HG03045 (cell line): Measurements from ENCODE around the gene USP33.
A peak's percentile ranks its signal among the peaks of the same experiment; 100 is the strongest.
"Not testable (repeated sequence)": the region's sequence is repeated elsewhere in the genome, so short reads cannot be mapped to it uniquely, and the experiment has no call there.

Experiments used
- ATAC-seq: cut with Tn5 transposase; IDR thresholded peaks from one replicate; pipeline ENCODE4 v1.9.1; 2021; ENCODE audit warnings: mild to moderate bottlenecking, moderate library complexity; ENCODE audit not compliant: unreplicated experiment

USP33 gene

DNA sequence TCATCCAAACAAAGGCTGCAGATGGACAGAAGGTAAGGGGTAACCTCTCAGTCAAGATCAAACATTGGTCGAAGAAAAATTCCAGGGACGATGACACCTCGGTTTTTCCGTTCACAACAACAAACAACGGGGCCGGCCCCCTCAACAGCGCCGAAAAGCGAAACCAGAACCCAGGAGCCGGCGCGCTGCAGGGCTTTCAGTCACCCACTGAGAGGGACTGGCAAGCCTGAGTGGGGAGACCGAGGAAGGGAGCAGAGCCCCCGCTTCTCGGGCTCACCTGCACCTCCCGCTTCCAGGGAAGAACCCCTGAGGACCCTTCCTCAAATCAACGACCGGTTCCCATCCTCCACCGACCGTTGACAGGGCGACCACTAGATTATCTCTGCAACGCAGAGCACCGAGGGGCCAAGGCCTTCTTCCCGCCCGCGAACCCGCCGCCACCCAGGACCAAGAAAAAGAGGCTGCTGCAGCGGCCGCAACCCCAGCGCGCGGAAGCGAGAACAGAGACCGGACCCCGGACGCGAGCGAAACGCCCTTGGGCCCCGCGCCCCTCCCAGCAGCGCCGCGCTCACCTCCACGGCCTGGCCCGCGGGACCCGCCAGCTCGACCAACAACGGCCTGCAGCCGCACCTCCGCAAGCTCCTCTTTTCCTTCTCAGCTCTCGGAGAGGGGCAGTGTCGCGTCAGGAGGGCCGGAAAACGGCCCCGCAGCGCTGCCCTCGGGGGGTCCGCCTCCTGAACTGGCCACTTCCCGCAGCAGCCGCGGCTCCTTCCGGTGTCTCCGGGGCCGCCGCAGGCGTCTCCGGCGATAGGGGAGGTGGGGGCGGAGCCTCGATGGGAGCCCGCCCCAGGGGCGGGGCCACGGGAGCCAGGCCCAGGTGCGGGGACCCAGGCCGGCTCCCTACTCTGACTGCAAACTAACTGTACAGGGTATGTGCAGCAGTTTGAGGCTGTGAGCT lies at the start of gene USP33:
USP33 (minus strand) TSS at position 782 of the 958 bp plus-strand sequence. CDS start 18,155 bp downstream, outside the sequence.
- ATAC-seq = peak; percentile 97

- ATAC-seq = no peak
These were observed 43.7 kb upstream of the USP33 start for GRCh38 chr1:77803371-77803770.

- ATAC-seq = no peak
These were observed 42.4 kb upstream of the USP33 start for GRCh38 chr1:77802026-77802425.

DNA sequence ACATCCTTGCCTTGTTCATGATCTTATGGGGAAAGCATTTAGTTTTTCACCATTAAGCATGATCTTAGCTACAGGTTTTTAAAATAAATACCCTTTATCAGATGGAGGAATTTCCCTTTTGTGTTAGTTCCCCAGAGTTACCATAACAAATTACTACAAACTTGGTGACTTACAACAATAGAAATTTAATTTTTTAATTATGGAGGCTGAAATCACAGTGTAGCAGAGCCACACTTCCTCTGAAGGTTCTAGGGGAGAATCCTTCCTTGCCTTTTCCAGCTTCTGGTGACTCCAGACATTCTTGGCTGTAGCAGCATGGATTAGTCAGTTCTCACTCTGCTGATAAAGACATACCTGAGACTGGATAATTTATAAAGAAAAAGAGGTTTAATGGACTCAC lies 38.3 kb upstream of the USP33 start:
- no peak for ATAC-seq

GRCh38 chr1:77796695-77797405 lies 37.2 kb upstream of the USP33 start:
- no peak for ATAC-seq

DNA sequence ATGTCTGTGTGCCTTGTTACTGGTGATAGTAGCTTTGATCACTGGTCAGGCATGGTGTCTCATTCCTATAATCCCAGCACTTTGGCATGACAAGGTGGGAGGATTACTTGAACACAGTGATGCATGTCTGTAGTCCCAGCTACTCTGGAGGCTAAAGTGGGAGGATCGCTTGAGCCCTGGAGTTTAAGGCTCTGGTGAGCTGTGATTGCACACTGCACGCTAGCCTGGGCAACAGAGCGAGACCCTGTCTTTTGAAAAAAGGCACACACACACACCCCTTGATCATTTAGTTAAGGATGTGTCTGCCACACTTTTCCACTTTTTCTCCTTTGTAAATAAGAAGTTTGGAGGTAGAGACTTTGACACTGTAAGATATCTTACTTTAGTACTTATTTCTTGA lies 34.9 kb upstream of the USP33 start:
- ATAC-seq = no peak

- not testable (repeated sequence) for ATAC-seq
These were observed 26.6 kb upstream of the USP33 start for GRCh38 chr1:77786093-77786741.

DNA sequence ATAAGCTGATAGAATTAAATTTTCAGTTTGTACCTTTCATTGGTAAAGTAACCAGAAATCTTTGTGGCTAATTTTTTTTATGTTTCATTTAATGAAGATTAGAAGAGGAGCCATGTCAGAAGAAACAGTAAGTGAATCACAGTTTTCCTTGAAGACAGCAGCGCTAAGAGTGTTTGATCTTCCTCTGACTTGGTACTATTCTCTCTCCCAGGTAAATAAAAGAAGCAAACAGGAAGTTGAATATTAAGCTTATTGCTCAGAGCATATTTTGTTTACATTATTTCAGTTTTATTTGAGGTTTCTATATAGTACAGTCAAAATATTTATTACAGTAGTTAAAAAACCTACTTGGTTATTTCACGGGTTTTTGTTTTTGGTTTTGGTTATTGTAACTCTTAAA lies 23.5 kb upstream of the USP33 start:
- no peak for ATAC-seq

DNA sequence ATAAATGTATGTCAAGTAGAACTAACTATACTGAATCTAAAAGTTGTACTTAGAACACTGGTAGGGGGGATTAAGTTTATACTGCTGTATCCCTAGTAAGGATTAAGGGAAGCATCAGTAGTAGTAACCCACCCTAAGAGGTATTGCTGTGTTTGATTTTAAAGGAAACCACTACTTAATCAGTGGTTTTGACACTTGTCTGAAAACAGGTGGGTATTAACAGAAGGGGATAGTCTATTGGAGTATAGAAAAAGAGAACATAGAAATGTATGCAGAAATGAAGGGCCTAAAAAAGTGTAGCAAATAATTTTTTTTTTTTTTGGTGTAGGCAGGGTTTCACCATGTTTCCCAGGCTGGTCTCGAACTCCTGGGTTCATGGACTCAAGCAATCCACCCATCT lies 22.0 kb upstream of the USP33 start:
- no peak for ATAC-seq

GRCh38 chr1:77779529-77780281 lies 20.1 kb upstream of the USP33 start, which contains the start of gene MIGA1:
TSS of gene MIGA1 (plus strand) at chr1:77779649. CDS start at chr1:77783253, 3,604 bp downstream.
- ATAC-seq = peak; percentile 99

DNA sequence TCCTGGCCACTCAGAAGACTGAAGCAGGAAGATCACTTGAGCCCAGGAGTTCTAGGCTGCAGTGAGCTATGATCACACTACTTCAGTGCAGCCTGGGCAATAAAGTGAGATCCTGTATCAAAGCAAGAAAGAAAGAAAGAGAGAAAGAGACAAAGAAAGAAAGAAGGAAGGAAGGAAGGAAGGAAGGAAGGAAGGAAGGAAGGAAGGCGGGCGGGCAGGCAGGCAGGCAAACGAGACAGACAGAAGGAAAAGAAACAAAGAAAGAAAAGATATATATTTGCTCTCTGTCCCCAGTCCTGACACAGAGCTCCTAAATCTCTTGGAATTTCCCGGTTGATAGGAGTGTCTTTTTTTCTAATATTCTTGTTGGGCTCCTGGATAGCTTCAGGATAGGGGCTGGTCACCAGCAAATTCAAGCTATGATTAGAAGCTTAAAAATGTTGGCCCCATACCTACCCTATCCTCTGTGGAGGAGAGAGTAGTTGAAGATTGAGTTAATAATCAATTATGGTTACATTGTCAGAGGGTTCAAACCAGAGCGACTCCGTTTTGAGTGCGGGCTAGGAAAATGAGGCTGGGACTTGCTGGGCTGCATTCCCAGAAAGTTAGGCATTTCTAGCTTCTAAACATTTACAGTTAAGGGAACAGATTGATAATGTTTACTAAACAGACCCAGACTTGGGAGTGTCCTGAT lies 16.5 kb upstream of the USP33 start:
- ATAC-seq = no peak

DNA sequence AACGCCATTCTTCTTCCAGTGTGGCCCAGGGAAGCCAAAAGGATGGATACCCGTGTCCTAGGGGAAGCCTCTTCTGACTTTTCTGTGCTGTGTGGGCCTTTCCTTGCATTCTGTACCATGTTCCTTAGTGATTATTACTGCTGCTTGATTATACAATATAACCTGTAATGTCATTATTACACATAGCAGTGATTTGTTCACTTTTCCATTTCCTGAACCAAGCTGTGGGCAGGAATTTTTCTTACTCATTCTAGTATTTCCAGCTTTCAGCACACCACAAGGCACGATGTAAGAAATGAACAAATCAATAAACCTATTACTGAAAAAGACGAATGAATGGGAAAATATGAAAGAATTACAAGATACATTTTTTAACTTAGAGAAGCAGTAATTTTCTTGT lies 8.4 kb upstream of the USP33 start:
- no peak for ATAC-seq

DNA sequence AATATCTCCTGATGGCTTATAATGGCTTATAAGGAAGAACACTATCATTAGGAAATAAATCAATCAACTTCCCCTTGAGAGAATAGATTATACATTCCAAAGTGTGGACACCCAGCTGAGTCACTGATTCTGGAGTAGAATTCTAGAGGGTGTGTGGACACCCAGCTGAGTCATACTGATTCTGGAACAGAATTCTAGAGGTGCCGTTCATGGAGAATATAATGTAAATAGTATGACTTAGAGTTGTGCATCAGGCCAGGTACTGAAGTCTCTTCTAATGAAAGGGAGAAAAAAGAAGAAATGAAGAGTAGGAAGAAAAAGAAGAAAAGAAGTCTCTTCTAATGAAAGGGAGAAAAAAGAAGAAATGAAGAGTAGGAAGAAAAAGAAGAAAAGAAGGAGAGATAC lies 2.4 kb upstream of the USP33 start:
- ATAC-seq = no peak

DNA sequence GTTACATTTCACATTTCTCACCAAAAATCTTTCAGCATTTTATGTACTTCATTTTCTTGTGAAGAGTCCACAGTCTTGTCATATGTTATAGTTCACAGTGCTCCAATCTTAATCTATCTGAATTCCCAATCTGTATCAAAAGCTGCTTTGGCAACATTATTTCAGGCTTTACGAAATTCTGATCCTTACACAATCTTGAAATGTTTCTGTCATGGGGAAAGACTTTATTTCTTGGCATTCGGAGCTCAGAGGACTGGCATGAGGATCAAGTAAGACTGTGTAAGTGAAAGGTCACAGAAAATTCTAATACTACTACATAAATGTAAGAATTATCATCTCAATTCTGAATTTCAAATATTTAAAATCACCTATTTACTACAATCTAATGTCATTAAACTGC lies 2.0 kb downstream of the USP33 start:
- ATAC-seq = no peak

DNA sequence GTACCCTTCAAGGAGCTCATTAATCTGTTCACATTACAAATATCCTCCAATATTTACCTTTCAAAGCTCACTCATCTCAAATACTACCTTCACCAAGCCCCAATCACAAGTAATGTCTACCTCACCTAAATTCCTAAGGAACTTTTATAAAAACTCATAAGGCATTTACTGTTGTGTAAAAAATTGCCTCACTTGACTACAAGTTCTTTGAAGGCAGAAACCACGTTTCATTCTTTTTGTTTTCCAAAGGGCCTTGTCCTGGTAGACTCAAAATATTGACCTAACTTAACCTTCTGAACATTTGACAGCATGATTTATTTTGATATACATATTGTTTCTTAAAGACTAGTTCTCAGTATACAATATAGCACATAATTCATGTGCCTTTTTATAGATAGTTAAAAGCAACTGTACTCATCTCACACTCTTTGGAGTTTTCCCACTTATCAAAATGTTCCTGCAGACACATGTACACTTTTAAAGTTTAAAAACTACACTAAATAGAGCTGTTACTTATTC lies 2.5 kb downstream of the USP33 start:
- no peak for ATAC-seq

- ATAC-seq = no peak
These were observed 3.4 kb downstream of the USP33 start for GRCh38 chr1:77756052-77756754.

GRCh38 chr1:77749489-77749888 lies 10.2 kb downstream of the USP33 start:
- ATAC-seq = not testable (repeated sequence)

DNA sequence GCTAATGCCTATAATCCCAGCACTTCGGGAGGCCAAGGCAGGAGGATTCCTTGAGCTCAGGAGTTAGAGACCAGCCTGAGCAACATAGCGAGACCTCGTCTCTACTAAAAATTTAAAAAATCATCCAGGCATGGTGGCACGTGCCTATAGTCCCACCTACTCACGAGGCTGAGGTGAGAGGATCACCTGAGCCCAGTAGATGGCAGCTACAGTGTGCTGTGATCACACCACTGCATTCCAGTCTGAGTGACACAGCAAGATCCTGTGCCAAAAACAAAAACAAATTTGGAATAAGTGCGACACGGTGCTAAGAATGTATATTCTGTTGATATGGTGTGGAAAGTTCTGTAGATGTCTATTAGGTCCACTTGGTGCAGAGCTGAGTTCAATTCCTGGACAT lies 15.1 kb downstream of the USP33 start:
- no peak for ATAC-seq

GRCh38 chr1:77742011-77742555 lies 17.6 kb downstream of the USP33 start:
- ATAC-seq = no peak
